ENCODE measurements around the gene RIMKLA.

RIMKLA gene

GRCh38 chr1:42343049-42343448 lies 37.5 kb upstream of the RIMKLA start:
- Histone ChIP-seq H3K9me3 (ENCODE audit: control insufficient read depth, insufficient read depth, low read length) (no peaks in the 10 kb centered on the region), H3K4me1 (ENCODE audit: control insufficient read depth, insufficient read depth, low read length) (no peaks in the 10 kb centered on the region), H3K36me3 (ENCODE audit: control insufficient read depth, insufficient read depth, low read length) (no peaks in the 10 kb centered on the region), H3K27me3 (ENCODE audit: control insufficient read depth, insufficient read depth, low read length) (no peaks in the 10 kb centered on the region), H3K4me3 (ENCODE audit: low read length) (no peak overlapping the region), H3K27ac (ENCODE audit: low read length) (no peak overlapping the region)
- WGBS (ENCODE audit: insufficient coverage, insufficient read length) = no CpG with 5 or more reads among the region's 5 CpGs
- no peak for DNase-seq (ENCODE audit: low read depth, low spot score)

- no peak for DNase-seq (ENCODE audit: low read depth, low spot score)
- Histone ChIP-seq H3K27me3 (ENCODE audit: control insufficient read depth, insufficient read depth, low read length) (no peaks in the 10 kb centered on the region), H3K4me3 (ENCODE audit: low read length) (no peak overlapping the region), H3K4me1 (ENCODE audit: control insufficient read depth, insufficient read depth, low read length) (no peaks in the 10 kb centered on the region), H3K36me3 (ENCODE audit: control insufficient read depth, insufficient read depth, low read length) (no peaks in the 10 kb centered on the region), H3K9me3 (ENCODE audit: control insufficient read depth, insufficient read depth, low read length) (no peaks in the 10 kb centered on the region), H3K27ac (ENCODE audit: low read length) (no peak overlapping the region)
Observed at GRCh38 chr1:42348498-42348897, 32.1 kb upstream of the RIMKLA start.

- no CpG with 5 or more reads among the region's 1 CpG for whole genome bisulfite sequencing (ENCODE audit: insufficient coverage, insufficient read length)
- no peak for DNase-seq (ENCODE audit: low read depth, low spot score)
- Histone ChIP-seq H3K9me3 (ENCODE audit: control insufficient read depth, insufficient read depth, low read length) (no peaks in the 10 kb centered on the region), H3K36me3 (ENCODE audit: control insufficient read depth, insufficient read depth, low read length) (no peaks in the 10 kb centered on the region), H3K27ac (ENCODE audit: low read length) (no peak overlapping the region), H3K4me1 (ENCODE audit: control insufficient read depth, insufficient read depth, low read length) (no peaks in the 10 kb centered on the region), H3K4me3 (ENCODE audit: low read length) (no peak overlapping the region), H3K27me3 (ENCODE audit: control insufficient read depth, insufficient read depth, low read length) (no peaks in the 10 kb centered on the region)
Observed at GRCh38 chr1:42350086-42350485, 30.5 kb upstream of the RIMKLA start.

- Histone ChIP-seq H3K9me3 (ENCODE audit: control insufficient read depth, insufficient read depth, low read length) (no peaks in the 10 kb centered on the region), H3K27ac (ENCODE audit: low read length) (no peak overlapping the region), H3K36me3 (ENCODE audit: control insufficient read depth, insufficient read depth, low read length) (no peaks in the 10 kb centered on the region), H3K27me3 (ENCODE audit: control insufficient read depth, insufficient read depth, low read length) (no peaks in the 10 kb centered on the region), H3K4me3 (ENCODE audit: low read length) (no peak overlapping the region), H3K4me1 (ENCODE audit: control insufficient read depth, insufficient read depth, low read length) (no peaks in the 10 kb centered on the region)
- no peak for DNase-seq (ENCODE audit: low read depth, low spot score)
- no CpG with 5 or more reads among the region's 3 CpGs for WGBS (ENCODE audit: insufficient coverage, insufficient read length)
Observed at GRCh38 chr1:42358791-42359190, 21.8 kb upstream of the RIMKLA start.

- no peaks in the 10 kb centered on the region for H3K4me1 ChIP-seq (ENCODE audit: control insufficient read depth, insufficient read depth, low read length)
- no peaks in the 10 kb centered on the region for H3K9me3 ChIP-seq (ENCODE audit: control insufficient read depth, insufficient read depth, low read length)
- no peak for DNase-seq (ENCODE audit: low read depth, low spot score)
- H3K27me3 ChIP-seq (ENCODE audit: control insufficient read depth, insufficient read depth, low read length) = no peaks in the 10 kb centered on the region
- H3K27ac ChIP-seq (ENCODE audit: low read length) = no peak overlapping the region
- WGBS (ENCODE audit: insufficient coverage, insufficient read length) = no CpG with 5 or more reads among the region's 1 CpG
- no peaks in the 10 kb centered on the region for H3K36me3 ChIP-seq (ENCODE audit: control insufficient read depth, insufficient read depth, low read length)
- no peak overlapping the region for H3K4me3 ChIP-seq (ENCODE audit: low read length)
Observed at GRCh38 chr1:42359466-42359865, 21.1 kb upstream of the RIMKLA start.

GRCh38 chr1:42364089-42364488 lies 16.5 kb upstream of the RIMKLA start:
- no peaks in the 10 kb centered on the region for H3K36me3 ChIP-seq (ENCODE audit: control insufficient read depth, insufficient read depth, low read length)
- no peaks in the 10 kb centered on the region for H3K4me1 ChIP-seq (ENCODE audit: control insufficient read depth, insufficient read depth, low read length)
- H3K9me3 ChIP-seq (ENCODE audit: control insufficient read depth, insufficient read depth, low read length) = no peaks in the 10 kb centered on the region
- no peak overlapping the region for H3K27ac ChIP-seq (ENCODE audit: low read length)
- DNase-seq (ENCODE audit: low read depth, low spot score) = no peak
- WGBS (ENCODE audit: insufficient coverage, insufficient read length) = no CpG with 5 or more reads among the region's 6 CpGs
- no peaks in the 10 kb centered on the region for H3K27me3 ChIP-seq (ENCODE audit: control insufficient read depth, insufficient read depth, low read length)
- no peak overlapping the region for H3K4me3 ChIP-seq (ENCODE audit: low read length)

- H3K9me3 ChIP-seq (ENCODE audit: control insufficient read depth, insufficient read depth, low read length) = no peaks in the 10 kb centered on the region
- H3K27me3 ChIP-seq (ENCODE audit: control insufficient read depth, insufficient read depth, low read length) = no peaks in the 10 kb centered on the region
- H3K27ac ChIP-seq (ENCODE audit: low read length) = no peak overlapping the region
- H3K4me1 ChIP-seq (ENCODE audit: control insufficient read depth, insufficient read depth, low read length) = no peaks in the 10 kb centered on the region
- no peak overlapping the region for H3K4me3 ChIP-seq (ENCODE audit: low read length)
- no peak for DNase-seq (ENCODE audit: low read depth, low spot score)
- no CpG with 5 or more reads among the region's 2 CpGs for WGBS (ENCODE audit: insufficient coverage, insufficient read length)
- no peaks in the 10 kb centered on the region for H3K36me3 ChIP-seq (ENCODE audit: control insufficient read depth, insufficient read depth, low read length)
Observed at GRCh38 chr1:42364542-42364941, 16.1 kb upstream of the RIMKLA start.

- no CpG with 5 or more reads among the region's 2 CpGs for WGBS (ENCODE audit: insufficient coverage, insufficient read length)
- DNase-seq (ENCODE audit: low read depth, low spot score) = no peak
- Histone ChIP-seq H3K4me3 (ENCODE audit: low read length) (no peak overlapping the region), H3K36me3 (ENCODE audit: control insufficient read depth, insufficient read depth, low read length) (no peaks in the 10 kb centered on the region), H3K27me3 (ENCODE audit: control insufficient read depth, insufficient read depth, low read length) (no peaks in the 10 kb centered on the region), H3K27ac (ENCODE audit: low read length) (no peak overlapping the region), H3K9me3 (ENCODE audit: control insufficient read depth, insufficient read depth, low read length) (no peaks in the 10 kb centered on the region), H3K4me1 (ENCODE audit: control insufficient read depth, insufficient read depth, low read length) (no peaks in the 10 kb centered on the region)
Observed at GRCh38 chr1:42365118-42365517, 15.5 kb upstream of the RIMKLA start.

GRCh38 chr1:42368096-42368795 lies 12.3 kb upstream of the RIMKLA start:
- Histone ChIP-seq H3K4me1 (ENCODE audit: control insufficient read depth, insufficient read depth, low read length) (no peaks in the 10 kb centered on the region), H3K27ac (ENCODE audit: low read length) (no peak overlapping the region), H3K27me3 (ENCODE audit: control insufficient read depth, insufficient read depth, low read length) (no peaks in the 10 kb centered on the region), H3K36me3 (ENCODE audit: control insufficient read depth, insufficient read depth, low read length) (no peaks in the 10 kb centered on the region), H3K9me3 (ENCODE audit: control insufficient read depth, insufficient read depth, low read length) (no peaks in the 10 kb centered on the region), H3K4me3 (ENCODE audit: low read length) (no peak overlapping the region)
- no CpG with 5 or more reads among the region's 7 CpGs for WGBS (ENCODE audit: insufficient coverage, insufficient read length)
- DNase-seq (ENCODE audit: low read depth, low spot score) = no peak

- WGBS (ENCODE audit: insufficient coverage, insufficient read length) = no CpG with 5 or more reads among the region's 1 CpG
- no peak for DNase-seq (ENCODE audit: low read depth, low spot score)
- no peak overlapping the region for H3K27ac ChIP-seq (ENCODE audit: low read length)
Observed at GRCh38 chr1:42369471-42369870, 11.1 kb upstream of the RIMKLA start.

GRCh38 chr1:42370876-42371549 lies 9.6 kb upstream of the RIMKLA start:
- Histone ChIP-seq H3K4me1 (ENCODE audit: control insufficient read depth, insufficient read depth, low read length) (no peaks in the 10 kb centered on the region), H3K36me3 (ENCODE audit: control insufficient read depth, insufficient read depth, low read length) (no peaks in the 10 kb centered on the region), H3K9me3 (ENCODE audit: control insufficient read depth, insufficient read depth, low read length) (no peaks in the 10 kb centered on the region), H3K4me3 (ENCODE audit: low read length) (no peak overlapping the region), H3K27ac (ENCODE audit: low read length) (no peak overlapping the region), H3K27me3 (ENCODE audit: control insufficient read depth, insufficient read depth, low read length) (no peaks in the 10 kb centered on the region)
- no peak for DNase-seq (ENCODE audit: low read depth, low spot score)

More at GRCh38 chr1:42369471-42369870, 11.1 kb upstream of the RIMKLA start:
- H3K4me1 ChIP-seq (ENCODE audit: control insufficient read depth, insufficient read depth, low read length) = no peaks in the 10 kb centered on the region
- H3K4me3 ChIP-seq (ENCODE audit: low read length) = no peak overlapping the region
- H3K27me3 ChIP-seq (ENCODE audit: control insufficient read depth, insufficient read depth, low read length) = no peaks in the 10 kb centered on the region
- no peaks in the 10 kb centered on the region for H3K9me3 ChIP-seq (ENCODE audit: control insufficient read depth, insufficient read depth, low read length)
- H3K36me3 ChIP-seq (ENCODE audit: control insufficient read depth, insufficient read depth, low read length) = no peaks in the 10 kb centered on the region
